Measurements from ENCODE around the gene OR2V1.
"Not testable (repeated sequence)": the region's sequence is repeated elsewhere in the genome, so short reads cannot be mapped to it uniquely, and the experiment has no call there.

The OR2V1 gene, protein sequence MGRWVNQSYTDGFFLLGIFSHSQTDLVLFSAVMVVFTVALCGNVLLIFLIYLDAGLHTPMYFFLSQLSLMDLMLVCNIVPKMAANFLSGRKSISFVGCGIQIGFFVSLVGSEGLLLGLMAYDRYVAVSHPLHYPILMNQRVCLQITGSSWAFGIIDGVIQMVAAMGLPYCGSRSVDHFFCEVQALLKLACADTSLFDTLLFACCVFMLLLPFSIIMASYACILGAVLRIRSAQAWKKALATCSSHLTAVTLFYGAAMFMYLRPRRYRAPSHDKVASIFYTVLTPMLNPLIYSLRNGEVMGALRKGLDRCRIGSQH

DNA sequence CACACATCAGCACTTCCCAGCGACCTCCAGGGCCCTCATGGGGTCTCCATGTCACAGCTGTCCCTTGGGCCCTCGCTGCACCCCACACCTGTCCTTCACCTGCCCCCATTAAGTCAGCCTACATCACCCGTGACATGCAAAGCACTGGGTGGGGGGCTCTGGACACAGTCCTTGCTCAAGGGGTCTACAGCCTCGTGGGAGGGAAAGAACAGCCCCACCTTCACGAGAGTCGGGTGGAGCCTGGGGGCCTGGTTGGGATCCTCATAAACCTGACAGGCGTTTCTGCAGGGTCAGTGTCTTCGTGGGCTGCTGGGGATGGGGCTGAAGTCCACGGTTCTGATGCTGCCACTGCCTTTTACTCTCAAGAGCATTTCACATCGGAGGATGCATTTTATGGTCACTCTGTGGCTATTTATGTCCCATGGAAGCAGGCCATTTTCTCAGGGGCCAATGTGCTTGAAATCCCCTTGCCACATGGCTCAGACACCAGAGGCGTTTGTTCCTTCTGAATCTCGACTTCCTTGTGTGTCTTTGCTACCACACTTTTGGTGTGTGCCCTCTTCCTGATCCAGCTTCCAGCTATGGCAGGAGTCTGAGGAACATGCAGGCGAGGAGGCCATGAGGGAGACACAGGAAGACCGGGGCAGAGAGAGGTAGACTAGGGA, at the start of gene OR2V1:
Gene OR2V1 (minus strand): TSS at position 338 of the 665 bp plus-strand sequence. CDS start 5,865 bp downstream, outside the sequence.
- Histone ChIP-seq H3K4me2 (ENCODE audit: low read length) (no peak within 1 kb of the TSS), H2AFZ (ENCODE audit: low read depth, low read length) (no peak within 1 kb of the TSS), H3K9me3 (ENCODE audit: insufficient read depth, low read length) (no peaks in the 10 kb centered on the region), H3K4me1 (ENCODE audit: low read length) (no peaks in the 10 kb centered on the region), H3K79me2 (ENCODE audit: low read length) (no peaks in the 10 kb centered on the region), H3K4me3 (ENCODE audit: low read length) (no peak within 1 kb of the TSS), H3K27ac (ENCODE audit: low read length) (no peak within 1 kb of the TSS), H3K9ac (ENCODE audit: low read length) (no peak within 1 kb of the TSS), H3K27me3 (ENCODE audit: low read depth, low read length) (peaks cover 37% of the 10 kb centered on the region), H3K36me3 (replicated peaks; ENCODE audit: low read depth, low read length) (no peaks in the 10 kb centered on the region), H4K20me1 (ENCODE audit: insufficient read depth, low read length) (no peaks in the 10 kb centered on the region)
- TF ChIP-seq CTCF (IDR thresholded peaks at IDR 0.05; ENCODE audit: low read depth, low read length) (no peak), EZH2phosphoT487 (IDR thresholded peaks at IDR 0.05; ENCODE audit: low read depth) (no peak)

DNA sequence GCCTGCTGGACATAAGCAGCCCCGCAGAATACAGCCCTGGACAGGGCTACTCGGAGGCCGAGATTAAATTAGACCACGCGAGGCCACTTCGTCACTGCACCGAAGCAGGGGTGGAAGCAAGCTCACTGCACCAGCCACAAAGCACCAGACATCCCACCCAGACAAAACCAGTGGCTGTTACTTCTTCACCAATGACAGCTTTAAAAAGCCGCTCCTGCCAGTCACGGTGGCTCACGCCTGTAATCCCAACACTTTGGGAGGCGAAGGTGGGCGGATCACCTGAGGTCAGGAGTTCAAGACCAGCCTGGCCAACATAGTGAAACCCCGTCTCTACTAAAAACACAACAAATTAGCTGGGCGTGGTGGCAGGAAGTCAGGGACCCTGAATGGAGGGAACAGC, 46.6 kb upstream of the OR2V1 start:
- H3K9me3 ChIP-seq (ENCODE audit: insufficient read depth, low read length); H3K36me3 ChIP-seq (replicated peaks; ENCODE audit: low read depth, low read length); H3K9ac ChIP-seq (ENCODE audit: low read length); H3K27ac ChIP-seq (ENCODE audit: low read length); H4K20me1 ChIP-seq (ENCODE audit: insufficient read depth, low read length); H3K4me2 ChIP-seq (ENCODE audit: low read length); H2AFZ ChIP-seq (ENCODE audit: low read depth, low read length); H3K4me3 ChIP-seq (ENCODE audit: low read length); H3K27me3 ChIP-seq (ENCODE audit: low read depth, low read length); H3K79me2 ChIP-seq (ENCODE audit: low read length): not testable (repeated sequence)
- H3K4me1 ChIP-seq (ENCODE audit: low read length), result peaks cover 10% of the 10 kb centered on the region

- H3K9me3 ChIP-seq (ENCODE audit: insufficient read depth, low read length), result no peaks in the 10 kb centered on the region
- H4K20me1 ChIP-seq (ENCODE audit: insufficient read depth, low read length), result no peaks in the 10 kb centered on the region
- no peak overlapping the region for H3K4me2 ChIP-seq (ENCODE audit: low read length)
- no peaks in the 10 kb centered on the region for H3K36me3 ChIP-seq (replicated peaks; ENCODE audit: low read depth, low read length)
- TF ChIP-seq EZH2phosphoT487 (IDR thresholded peaks at IDR 0.05; ENCODE audit: low read depth), result no peak
- no peak for TF ChIP-seq CTCF (IDR thresholded peaks at IDR 0.05; ENCODE audit: low read depth, low read length)
- H3K4me3 ChIP-seq (ENCODE audit: low read length), result no peak overlapping the region
- H3K79me2 ChIP-seq (ENCODE audit: low read length), result no peaks in the 10 kb centered on the region
- no peak overlapping the region for H3K9ac ChIP-seq (ENCODE audit: low read length)
- no peaks in the 10 kb centered on the region for H3K27me3 ChIP-seq (ENCODE audit: low read depth, low read length)
- H3K4me1 ChIP-seq (ENCODE audit: low read length), result peaks cover 5% of the 10 kb centered on the region; the same call in 1 of the 2 replicates
- no peak overlapping the region for H3K27ac ChIP-seq (ENCODE audit: low read length)
- H2AFZ ChIP-seq (ENCODE audit: low read depth, low read length), result no peak overlapping the region
Measured at GRCh38 chr5:181176254-181176952, 45.4 kb upstream of the OR2V1 start.

DNA sequence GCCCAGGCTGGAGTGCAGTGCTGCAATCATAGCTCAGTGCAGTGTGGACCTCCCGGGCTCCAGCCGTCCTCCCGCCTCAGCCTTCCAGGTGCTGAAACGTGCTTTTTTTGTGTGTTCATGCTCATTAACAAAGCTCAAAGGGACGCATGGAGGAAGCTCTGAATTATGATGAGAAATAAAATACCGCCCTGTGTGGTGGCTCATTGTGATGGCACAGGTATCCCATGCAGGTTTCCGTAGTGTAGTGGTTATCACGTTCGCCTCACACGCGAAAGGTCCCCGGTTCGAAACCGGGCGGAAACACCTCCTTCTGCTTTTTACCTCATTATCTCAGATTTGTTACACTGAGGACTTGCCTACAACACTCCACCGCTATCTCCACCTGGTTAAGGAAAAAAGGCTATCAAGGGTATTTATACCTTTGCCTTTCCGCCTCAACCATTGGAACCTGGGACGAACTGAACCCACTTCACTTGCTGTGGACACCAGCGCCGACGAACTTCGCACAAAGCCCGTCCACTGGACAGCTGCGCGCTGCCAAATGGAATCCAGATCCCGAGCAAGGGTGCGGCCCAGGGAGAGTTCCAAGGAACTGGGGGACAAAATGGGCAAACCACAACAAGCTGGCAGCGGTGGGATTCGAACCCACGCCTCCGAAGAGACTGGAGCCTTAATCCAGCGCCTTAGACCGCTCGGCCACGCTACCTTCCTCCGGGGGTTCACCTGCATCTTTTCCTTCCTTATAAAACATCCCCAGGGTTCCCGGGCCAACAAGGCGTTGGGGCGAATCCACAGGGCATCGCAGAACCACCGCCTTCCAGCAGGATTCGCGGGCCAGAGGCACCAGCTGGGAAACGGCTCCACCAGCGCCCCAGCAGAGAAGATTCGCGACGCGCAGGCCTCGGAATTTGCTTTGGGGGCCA, 42.7 kb upstream of the OR2V1 start:
- Histone ChIP-seq H3K4me2 (ENCODE audit: low read length) (peak overlapping the region; percentile 97), H3K36me3 (replicated peaks; ENCODE audit: low read depth, low read length) (no peaks in the 10 kb centered on the region), H3K9me3 (ENCODE audit: insufficient read depth, low read length) (no peaks in the 10 kb centered on the region), H2AFZ (ENCODE audit: low read depth, low read length) (peak overlapping the region; percentile 93), H3K9ac (ENCODE audit: low read length) (peak overlapping the region; percentile 62), H3K27ac (ENCODE audit: low read length) (peak overlapping the region; percentile 76), H3K4me3 (ENCODE audit: low read length) (peak overlapping the region; percentile 92), H4K20me1 (ENCODE audit: insufficient read depth, low read length) (no peaks in the 10 kb centered on the region), H3K79me2 (ENCODE audit: low read length) (no peaks in the 10 kb centered on the region), H3K27me3 (ENCODE audit: low read depth, low read length) (no peaks in the 10 kb centered on the region), H3K4me1 (ENCODE audit: low read length) (peaks cover 11% of the 10 kb centered on the region; the same call in 1 of the 2 replicates)
- TF ChIP-seq EZH2phosphoT487 (IDR thresholded peaks at IDR 0.05; ENCODE audit: low read depth), result no peak
- TF ChIP-seq CTCF (IDR thresholded peaks at IDR 0.05; ENCODE audit: low read depth, low read length), result no peak; the same call in 1 of the 2 replicates

All from OCI-LY3 (cell line).